H1 (cell line): ENCODE results near the gene CXCL5. TPM values are rescaled to one million over a fixed set of nuclear protein-coding genes. Genes with fewer than 3 reads are reported as not detected.

Source experiments
- CTCF ChIA-PET: fragments of 300-600 bp; sonication (Branson Sonifier 250); formaldehyde crosslinking; loops from one replicate; lab custom pipeline; 2021; ENCODE audit not compliant: partially characterized antibody; lab: Charles Lee
- POLR2A ChIA-PET: fragments of 300-600 bp; sonication (Branson Sonifier 250); formaldehyde crosslinking; loops from one replicate; lab custom pipeline; 2021; ENCODE audit warnings: inconsistent platforms; ENCODE audit not compliant: partially characterized antibody; lab: Charles Lee
- DNase-seq, 2 experiments: peaks; one replicate each; pipeline versions ENCODE4 v3.0.0 to v3.0.0-alpha.2; 2010 to 2022; ENCODE audit warnings: low spot score in 2 of 2, low read depth in 1 of 2, mixed read lengths in 1 of 2
- FAIRE-seq: peaks from 2 replicates; lab custom pipeline; 2011; peaks lifted over from hg19 to GRCh38; lab: Jason Lieb, UNC
- H2AFZ ChIP-seq: 2 replicates; pipeline ENCODE4 v1.8.1; 2012; ENCODE audit warnings: low read length, inconsistent platforms
- H2AK5ac ChIP-seq: 2 replicates; pipeline ENCODE4 v1.6.1; 2013; ENCODE audit warnings: low read depth, low read length
- H2BK120ac ChIP-seq: replicated peaks from 2 replicates; pipeline ENCODE3; 2013; ENCODE audit warnings: low read depth, low read length, inconsistent platforms
- H2BK12ac ChIP-seq: 2 replicates; pipeline ENCODE4 v1.6.1; 2013; ENCODE audit warnings: low read depth, low read length
- H2BK15ac ChIP-seq: 2 replicates; pipeline ENCODE4 v1.6.1; 2013; ENCODE audit warnings: low read length
- H2BK20ac ChIP-seq: 2 replicates; pipeline ENCODE4 v1.6.1; 2013; ENCODE audit warnings: low read length
- H2BK5ac ChIP-seq: 2 replicates; pipeline ENCODE4 v1.6.1; 2013; ENCODE audit warnings: low read depth, low read length
- H3K14ac ChIP-seq: 2 replicates; pipeline ENCODE4 v1.6.1; 2013; ENCODE audit warnings: inconsistent platforms; ENCODE audit not compliant: insufficient read length
- H3K18ac ChIP-seq: 2 replicates; pipeline ENCODE4 v1.6.1; 2013; ENCODE audit warnings: low read length; ENCODE audit errors: extremely low read depth
- H3K23ac ChIP-seq: 2 replicates; pipeline ENCODE4 v1.6.1; 2013; ENCODE audit warnings: inconsistent platforms; ENCODE audit not compliant: insufficient read length
- H3K23me2 ChIP-seq: 2 replicates; pipeline ENCODE4 v1.6.1; 2013; ENCODE audit warnings: low read depth, low read length
- H3K27ac ChIP-seq: 2 replicates; pipeline ENCODE4 v1.6.1; 2011; ENCODE audit warnings: low read depth, low read length, inconsistent platforms
- H3K27me3 ChIP-seq, 4 experiments: replicated peaks in 1 of 4; 1 replicate in 1 of 4; 2 replicates in 3 of 4; pipeline versions ENCODE4 v1.6.1 to v1.8.1; 2011 to 2013; ENCODE audit warnings: low read length in 3 of 4, mild to moderate bottlenecking in 3 of 4, inconsistent platforms in 2 of 4, mixed read lengths in 2 of 4, moderate library complexity in 1 of 4; ENCODE audit not compliant: control insufficient read depth in 3 of 4, insufficient read depth in 3 of 4; ENCODE audit errors: extremely low read depth in 1 of 4
- H3K36me3 ChIP-seq, 4 experiments: 2 replicates each; pipeline versions ENCODE4 v1.6.1 to v1.8.1; 2011 to 2013; ENCODE audit warnings: mild to moderate bottlenecking in 4 of 4, low read length in 3 of 4, moderate library complexity in 2 of 4, control low read depth in 1 of 4, inconsistent platforms in 1 of 4; ENCODE audit not compliant: insufficient read depth in 4 of 4, control insufficient read depth in 2 of 4
- H3K4ac ChIP-seq: replicated peaks from 2 replicates; pipeline ENCODE3; 2013; ENCODE audit warnings: low read length, low read depth, mixed read lengths, inconsistent platforms; ENCODE audit not compliant: insufficient read length
- H3K4me1 ChIP-seq, 4 experiments: replicated peaks in 1 of 4; 1 replicate in 1 of 4; 2 replicates in 3 of 4; pipeline versions ENCODE4 v1.6.1 to v1.8.1; 2011 to 2013; ENCODE audit warnings: low read length in 3 of 4, inconsistent platforms in 2 of 4, mixed read lengths in 1 of 4; ENCODE audit not compliant: insufficient read depth in 4 of 4, control insufficient read depth in 3 of 4
- H3K4me2 ChIP-seq, 2 experiments: 2 replicates each; pipeline versions ENCODE4 v1.6.1 to v1.8.1; 2011 to 2013; ENCODE audit warnings: low read depth in 2 of 2, low read length in 2 of 2, control low read depth in 1 of 2, inconsistent platforms in 1 of 2, mild to moderate bottlenecking in 1 of 2; ENCODE audit not compliant: insufficient read depth in 1 of 2
- H3K4me3 ChIP-seq, 4 experiments: fragments of 200-600, 300-600 bp in 1 of 4; sonication (generic), shearing (Covaris generic), sonication (Bioruptor Twin) in 1 of 4; 2 replicates each; pipeline versions ENCODE4 v1.5.1 to v1.8.1; 2011 to 2016; ENCODE audit warnings: low read length in 4 of 4, low read depth in 3 of 4, control low read depth in 2 of 4, inconsistent platforms in 2 of 4, mild to moderate bottlenecking in 2 of 4, mixed read lengths in 1 of 4, moderate library complexity in 1 of 4; ENCODE audit not compliant: insufficient read depth in 2 of 4; ENCODE audit errors: extremely low read depth in 1 of 4
- H3K56ac ChIP-seq: replicated peaks from 2 replicates; pipeline ENCODE3; 2013; ENCODE audit warnings: low read depth, mild to moderate bottlenecking, mixed read lengths, low read length, inconsistent platforms; ENCODE audit not compliant: insufficient read length
- H3K79me1 ChIP-seq: 2 replicates; pipeline ENCODE4 v1.6.1; 2013; ENCODE audit warnings: low read depth, low read length, control low read depth
- H3K79me2 ChIP-seq, 2 experiments: 2 replicates each; pipeline versions ENCODE4 v1.6.1 to v1.8.1; 2012 to 2013; ENCODE audit warnings: low read length in 2 of 2, mild to moderate bottlenecking in 2 of 2, inconsistent platforms in 1 of 2; ENCODE audit not compliant: insufficient read depth in 2 of 2, control insufficient read depth in 1 of 2
- H3K9ac ChIP-seq, 4 experiments: replicated peaks in 1 of 4; 1 replicate in 1 of 4; 2 replicates in 3 of 4; pipeline versions ENCODE4 v1.6.1 to v1.8.1; 2011 to 2013; ENCODE audit warnings: low read depth in 3 of 4, low read length in 3 of 4, control low read depth in 2 of 4, mild to moderate bottlenecking in 2 of 4, moderate library complexity in 2 of 4, inconsistent platforms in 1 of 4; ENCODE audit errors: extremely low read depth in 1 of 4
- H3K9me3 ChIP-seq, 2 experiments: 2 replicates each; pipeline versions ENCODE4 v1.6.1 to v1.8.1; 2012 to 2013; ENCODE audit warnings: mild to moderate bottlenecking in 2 of 2, moderate library complexity in 2 of 2, control low read depth in 1 of 2, inconsistent platforms in 1 of 2, low read depth in 1 of 2, low read length in 1 of 2, mixed read lengths in 1 of 2; ENCODE audit not compliant: insufficient read depth in 2 of 2
- H4K20me1 ChIP-seq, 2 experiments: replicated peaks in 1 of 2; 2 replicates each; pipeline versions ENCODE3 to v1.8.1; 2011 to 2013; ENCODE audit warnings: inconsistent platforms in 2 of 2, low read length in 2 of 2, mild to moderate bottlenecking in 1 of 2; ENCODE audit not compliant: insufficient read depth in 2 of 2, control insufficient read depth in 1 of 2
- H4K5ac ChIP-seq: 2 replicates; pipeline ENCODE4 v1.6.1; 2013; ENCODE audit warnings: low read length, low read depth, mixed read lengths, inconsistent platforms; ENCODE audit not compliant: insufficient read length
- H4K8ac ChIP-seq: 2 replicates; pipeline ENCODE4 v1.8.0; 2013; ENCODE audit warnings: mild to moderate bottlenecking, moderate library complexity, low read length, inconsistent platforms; ENCODE audit not compliant: insufficient read depth; ENCODE audit errors: extremely low read depth
- H4K91ac ChIP-seq: replicated peaks from 2 replicates; pipeline ENCODE3; 2013; ENCODE audit warnings: low read length, mixed read lengths, inconsistent platforms; ENCODE audit not compliant: insufficient read length
- BRCA1 ChIP-seq: IDR thresholded peaks from 2 replicates; pipeline ENCODE4 v1.6.1; 2012; ENCODE audit warnings: low read depth, low read length, improper control_type of control experiment
- SIRT6 ChIP-seq: IDR thresholded peaks from one replicate; pipeline ENCODE4 v1.7.1; 2012; ENCODE audit warnings: low read length, inconsistent platforms
- TAF7 ChIP-seq: optimal IDR thresholded peaks from 2 replicates; pipeline ENCODE3; 2011; ENCODE audit warnings: low read depth, mild to moderate bottlenecking, inconsistent platforms, low read length, moderate library complexity, borderline replicate concordance
- ZNF274 ChIP-seq: IDR thresholded peaks from 2 replicates; pipeline ENCODE4 v1.7.0; 2012; ENCODE audit warnings: low read length, borderline replicate concordance; ENCODE audit errors: extremely low read depth
- WGBS, 2 experiments: shearing (Covaris generic) in 1 of 2; methylation state at CpG; one replicate each; pipeline versions ENCODE4 v1.1.6 to v1.1.7; 2013 to 2015; ENCODE audit warnings: low lambda C conversion rate in 2 of 2, mixed read lengths in 2 of 2, inconsistent platforms in 1 of 2, low coverage in 1 of 2, missing lambda C conversion rate in 1 of 2; ENCODE audit not compliant: insufficient replicate concordance in 2 of 2, insufficient coverage in 1 of 2, insufficient read length in 1 of 2; ENCODE audit errors: extremely low coverage in 1 of 2, missing lambda C conversion rate in 1 of 2; 5-methylcytosine and 5-hydroxymethylcytosine counted together
- polyA plus RNA-seq, 7 experiments: library from polyadenylated mRNA; depleted of rRNA in 3 of 7; stranded (reverse) in 5 of 7; unstranded in 2 of 7; fragments of >200 nt in 5 of 7; fragments of 200-250 nt in 2 of 7; gene quantifications; 1 replicate in 5 of 7; 2 replicates in 1 of 7; 4 replicates in 1 of 7; pipeline versions ENCODE4 v1.2.1 to v1.2.3, GENCODE V29; 2011 to 2013; ENCODE audit warnings: missing spikeins in 2 of 7, mixed read lengths in 2 of 7
- total RNA-seq: library from RNA; stranded (reverse); fragmentation: NEBNext Ultra II Directional; extraction: Animal tissue kit (Norgen Biotek cat#: 25700); gene quantifications from 2 replicates; pipeline ENCODE4 v1.2.1, GENCODE V29; 2021

Gene CXCL5
- total and polyA plus RNA-seq, 2 of the 8 experiments (the other 6 are each of a cell fraction or from before 2014, with no cell fraction given): 10.9 to 15.6 TPM

GRCh38 chr4:74012130-74012529 lies 13.7 kb upstream of the CXCL5 start:
- CTCF ChIA-PET: interaction anchor here (1.2 kb wide), 1 partner anchor 10 kb away, joined by 4 read pairs; no protein-coding TSS in a partner anchor
- TF ChIP-seq SIRT6 (no peak), TAF7 (no peak), BRCA1 (no peak), ZNF274 (no peak)
- TF ChIP-seq, all 59 proteins: peak for 0
- WGBS, 2 experiments: 90% methylated on average over 4 of the region's 4 CpGs; no CpG with 5 or more reads in 1 of the 2 experiments
- Histone ChIP-seq H2BK5ac (no peak overlapping the region), H4K5ac (no peak overlapping the region), H3K27ac (no peak overlapping the region), H3K56ac (no peak overlapping the region), H2AFZ (no peak overlapping the region), H3K23ac (no peak overlapping the region), H3K4me1 (no peaks in the 10 kb centered on the region), H3K9ac (no peak overlapping the region), H3K23me2 (no peaks in the 10 kb centered on the region), H3K27me3 (no peaks in the 10 kb centered on the region), H3K79me1 (no peaks in the 10 kb centered on the region), H3K4me2 (no peak overlapping the region), H2AK5ac (no peak overlapping the region), H4K91ac (no peak overlapping the region), H2BK20ac (no peak overlapping the region), H2BK12ac (no peak overlapping the region), H3K14ac (no peak overlapping the region), H3K36me3 (peaks cover 0 to 3% (median 0%) of the 10 kb centered on the region in 4 experiments; a peak in 2 of 8 replicates), H4K20me1 (no peaks in the 10 kb centered on the region), H3K79me2 (no peaks in the 10 kb centered on the region), H2BK15ac (no peak overlapping the region), H3K18ac (no peak overlapping the region), H4K8ac (no peak overlapping the region), H3K9me3 (no peaks in the 10 kb centered on the region; a peak in 1 of 4 replicates), H3K4me3 (no peak overlapping the region), H2BK120ac (no peak overlapping the region), H3K4ac (no peak overlapping the region)
- no peak for FAIRE-seq
- POLR2A ChIA-PET: no interaction called here
- DNase-seq: no peak
